Fibroblast of mammary gland (primary cell): Measurements from ENCODE around the gene LEMD3.

Experiments used
- DNase-seq: peaks from one replicate; pipeline ENCODE4 v3.0.0-alpha.2; 2010; ENCODE audit warnings: low read depth
- H3K4me3 ChIP-seq: 2 replicates; pipeline ENCODE4 v1.5.1; 2011; ENCODE audit warnings: low read depth, mild to moderate bottlenecking, low read length, moderate library complexity; ENCODE audit not compliant: control insufficient read depth
- TF ChIP-seq, protein P1 (sequence below): conservative IDR thresholded peaks from 2 replicates; pipeline ENCODE4 v1.5.1; 2011; ENCODE audit warnings: low read depth, low read length, inconsistent platforms; ENCODE audit not compliant: control insufficient read depth, insufficient read depth

LEMD3 gene

DNA sequence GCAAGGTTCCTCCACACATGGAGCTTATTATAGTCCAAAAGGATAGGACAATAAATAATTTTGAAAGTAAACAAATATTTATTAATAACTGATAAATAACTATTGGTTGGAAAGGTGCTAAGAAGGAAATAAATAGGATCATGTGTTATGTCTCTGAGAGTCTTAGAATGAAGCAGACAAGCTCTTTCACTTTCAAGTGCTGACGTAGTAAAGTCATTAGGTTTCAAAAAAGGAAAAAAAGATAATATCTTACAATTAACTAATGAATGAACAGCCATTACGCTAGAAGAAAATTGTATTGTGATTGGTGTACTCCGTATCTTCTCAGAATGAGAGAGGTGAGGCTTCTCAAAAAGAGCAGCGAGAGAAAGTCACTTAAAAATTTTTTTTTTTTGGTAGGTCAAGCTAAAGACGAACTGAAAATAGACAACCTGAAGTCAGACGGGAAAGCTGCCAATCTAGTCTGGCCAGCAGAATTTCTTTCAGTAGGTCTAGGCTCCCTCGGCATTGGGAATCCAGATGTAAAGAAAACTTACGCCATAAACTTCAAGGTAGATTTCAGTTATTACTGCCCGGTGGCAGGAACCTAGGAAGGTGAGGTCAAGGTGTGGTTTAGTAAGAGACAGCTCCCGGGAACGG, 583 bp upstream of the LEMD3 start:
- no peak for DNase-seq
- H3K4me3 ChIP-seq = peak overlapping the region; percentile 75
- TF ChIP-seq, protein P1, sequence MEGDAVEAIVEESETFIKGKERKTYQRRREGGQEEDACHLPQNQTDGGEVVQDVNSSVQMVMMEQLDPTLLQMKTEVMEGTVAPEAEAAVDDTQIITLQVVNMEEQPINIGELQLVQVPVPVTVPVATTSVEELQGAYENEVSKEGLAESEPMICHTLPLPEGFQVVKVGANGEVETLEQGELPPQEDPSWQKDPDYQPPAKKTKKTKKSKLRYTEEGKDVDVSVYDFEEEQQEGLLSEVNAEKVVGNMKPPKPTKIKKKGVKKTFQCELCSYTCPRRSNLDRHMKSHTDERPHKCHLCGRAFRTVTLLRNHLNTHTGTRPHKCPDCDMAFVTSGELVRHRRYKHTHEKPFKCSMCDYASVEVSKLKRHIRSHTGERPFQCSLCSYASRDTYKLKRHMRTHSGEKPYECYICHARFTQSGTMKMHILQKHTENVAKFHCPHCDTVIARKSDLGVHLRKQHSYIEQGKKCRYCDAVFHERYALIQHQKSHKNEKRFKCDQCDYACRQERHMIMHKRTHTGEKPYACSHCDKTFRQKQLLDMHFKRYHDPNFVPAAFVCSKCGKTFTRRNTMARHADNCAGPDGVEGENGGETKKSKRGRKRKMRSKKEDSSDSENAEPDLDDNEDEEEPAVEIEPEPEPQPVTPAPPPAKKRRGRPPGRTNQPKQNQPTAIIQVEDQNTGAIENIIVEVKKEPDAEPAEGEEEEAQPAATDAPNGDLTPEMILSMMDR = no peak

DNA sequence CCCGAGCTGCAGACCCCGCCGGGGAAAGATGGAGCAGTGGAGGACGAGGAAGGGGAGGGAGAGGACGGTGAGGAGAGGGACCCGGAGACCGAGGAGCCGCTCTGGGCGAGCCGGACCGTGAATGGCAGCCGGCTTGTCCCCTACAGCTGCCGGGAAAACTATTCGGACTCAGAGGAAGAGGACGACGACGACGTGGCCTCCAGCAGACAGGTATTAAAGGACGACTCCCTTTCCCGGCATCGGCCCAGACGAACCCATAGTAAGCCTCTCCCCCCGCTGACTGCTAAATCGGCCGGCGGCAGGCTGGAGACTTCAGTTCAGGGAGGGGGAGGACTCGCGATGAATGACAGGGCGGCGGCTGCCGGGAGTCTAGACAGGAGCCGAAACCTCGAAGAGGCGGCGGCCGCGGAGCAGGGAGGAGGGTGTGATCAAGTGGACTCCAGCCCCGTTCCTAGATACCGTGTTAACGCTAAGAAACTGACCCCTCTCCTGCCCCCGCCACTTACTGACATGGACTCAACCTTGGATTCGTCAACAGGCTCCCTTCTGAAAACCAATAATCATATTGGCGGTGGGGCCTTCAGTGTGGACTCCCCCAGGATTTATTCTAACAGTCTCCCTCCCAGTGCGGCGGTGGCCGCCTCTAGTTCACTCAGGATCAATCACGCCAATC, 962 bp downstream of the LEMD3 start:
- peak; percentile 54 for DNase-seq
- TF ChIP-seq, protein P1 = no peak
- H3K4me3 ChIP-seq = peak overlapping the region; percentile 75

DNA sequence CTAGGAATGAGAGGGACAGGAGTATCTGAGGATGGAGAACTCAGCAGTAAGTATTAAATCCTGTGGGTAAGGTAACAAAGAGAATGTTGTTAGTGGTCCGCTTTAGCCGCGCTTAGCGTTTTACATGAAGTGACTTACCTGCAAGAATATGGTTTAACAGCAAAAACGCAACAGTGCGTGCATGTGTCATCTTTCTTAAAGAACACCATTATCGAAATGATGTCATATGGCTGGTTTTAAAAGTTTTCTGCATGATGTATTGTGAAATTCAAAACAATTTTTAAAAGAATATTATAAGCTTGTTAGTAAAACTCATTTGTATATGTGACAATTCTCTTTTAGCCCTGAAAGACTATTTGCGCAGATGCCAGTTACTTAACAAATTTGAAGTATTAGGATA, 1.7 kb downstream of the LEMD3 start:
- peak overlapping the region; percentile 75 for H3K4me3 ChIP-seq
- TF ChIP-seq, protein P1 = no peak

DNA sequence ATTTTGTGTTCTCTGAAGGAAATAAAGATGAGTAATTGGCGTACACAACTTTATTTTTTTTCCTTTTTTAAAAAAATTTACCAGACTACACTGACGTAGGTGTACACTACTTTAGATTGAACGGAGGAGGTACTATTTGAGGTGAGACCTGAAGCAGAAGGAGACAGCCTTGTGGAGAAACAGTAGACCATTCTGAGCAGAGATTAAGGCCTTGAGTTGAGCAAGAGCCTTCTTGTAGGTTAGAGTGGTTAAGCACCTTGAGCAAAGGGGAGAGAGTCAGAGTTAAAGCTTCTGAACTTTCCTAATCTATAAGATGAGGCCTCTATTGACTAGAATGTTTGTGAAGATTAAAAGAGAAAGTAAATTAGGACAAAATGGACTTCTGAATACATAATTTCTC, 2.5 kb downstream of the LEMD3 start:
- TF ChIP-seq, protein P1 = no peak
- H3K4me3 ChIP-seq = peak overlapping the region; percentile 75
- no peak for DNase-seq

More for the DNA sequence above, 1.7 kb downstream of the LEMD3 start:
- DNase-seq = peak; percentile 32

DNA sequence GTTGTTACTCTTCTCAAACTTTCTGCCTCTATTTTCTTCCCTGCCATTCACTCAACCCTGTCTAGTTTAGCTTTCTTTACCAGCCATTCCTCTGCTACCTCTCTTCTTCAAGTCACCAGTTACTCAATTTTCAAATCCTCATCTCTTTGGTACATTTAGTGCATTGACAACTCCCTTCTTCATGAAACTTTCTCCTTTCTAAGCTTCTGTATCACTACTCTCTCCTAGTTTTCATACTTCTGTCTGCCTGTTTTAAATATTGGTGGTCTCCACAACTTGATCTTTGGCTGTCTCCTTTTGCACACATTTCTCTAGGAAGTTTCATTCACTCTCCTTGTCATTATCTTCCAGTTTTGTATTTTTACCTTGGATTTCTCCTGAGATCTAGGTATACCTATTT, 6.0 kb downstream of the LEMD3 start:
- DNase-seq = no peak
- TF ChIP-seq, protein P1 = no peak
- no peak overlapping the region for H3K4me3 ChIP-seq

DNA sequence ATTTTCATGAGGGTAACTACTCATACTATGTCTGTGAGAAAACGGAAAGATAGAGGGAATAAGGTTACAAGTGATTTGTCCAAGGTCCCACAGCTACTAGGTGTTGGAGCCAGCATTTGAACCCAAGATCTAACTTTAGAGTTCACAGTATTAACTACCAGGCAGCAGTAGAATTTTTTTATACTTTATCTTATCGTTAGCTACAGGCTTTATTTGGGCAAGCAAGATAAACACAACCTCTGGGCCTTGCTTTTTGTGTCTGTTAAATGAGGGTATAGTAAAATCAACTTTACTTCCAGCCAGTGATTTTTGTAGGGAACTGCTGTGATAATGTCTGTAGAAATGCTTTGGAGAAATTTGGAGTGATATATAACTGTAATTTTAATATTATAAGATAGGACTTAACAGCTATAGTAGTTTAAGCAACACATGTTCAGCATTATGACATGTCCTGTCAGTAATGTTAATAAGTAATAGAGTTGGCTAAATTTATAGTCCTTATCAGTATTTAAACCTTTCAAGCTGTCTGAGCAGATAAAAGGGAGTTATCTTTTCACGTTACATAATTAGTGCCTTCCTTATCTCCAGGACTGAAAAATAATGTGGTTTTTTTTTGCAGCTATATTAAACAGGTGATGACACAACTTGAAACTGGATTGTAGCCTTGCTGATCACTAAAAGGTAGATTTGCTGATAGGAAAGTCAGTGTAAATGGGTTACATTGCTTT, 12.8 kb downstream of the LEMD3 start:
- DNase-seq = no peak
- H3K4me3 ChIP-seq = no peak overlapping the region
- TF ChIP-seq, protein P1 = no peak
